ENCODE results near the gene C1QB.

Gene C1QB

GRCh38 chr1:22612671-22613571 is 40.1 kb upstream of the C1QB start:
- H3K27ac ChIP-seq (replicated peaks), result no peak overlapping the region
- TF ChIP-seq, protein P1, sequence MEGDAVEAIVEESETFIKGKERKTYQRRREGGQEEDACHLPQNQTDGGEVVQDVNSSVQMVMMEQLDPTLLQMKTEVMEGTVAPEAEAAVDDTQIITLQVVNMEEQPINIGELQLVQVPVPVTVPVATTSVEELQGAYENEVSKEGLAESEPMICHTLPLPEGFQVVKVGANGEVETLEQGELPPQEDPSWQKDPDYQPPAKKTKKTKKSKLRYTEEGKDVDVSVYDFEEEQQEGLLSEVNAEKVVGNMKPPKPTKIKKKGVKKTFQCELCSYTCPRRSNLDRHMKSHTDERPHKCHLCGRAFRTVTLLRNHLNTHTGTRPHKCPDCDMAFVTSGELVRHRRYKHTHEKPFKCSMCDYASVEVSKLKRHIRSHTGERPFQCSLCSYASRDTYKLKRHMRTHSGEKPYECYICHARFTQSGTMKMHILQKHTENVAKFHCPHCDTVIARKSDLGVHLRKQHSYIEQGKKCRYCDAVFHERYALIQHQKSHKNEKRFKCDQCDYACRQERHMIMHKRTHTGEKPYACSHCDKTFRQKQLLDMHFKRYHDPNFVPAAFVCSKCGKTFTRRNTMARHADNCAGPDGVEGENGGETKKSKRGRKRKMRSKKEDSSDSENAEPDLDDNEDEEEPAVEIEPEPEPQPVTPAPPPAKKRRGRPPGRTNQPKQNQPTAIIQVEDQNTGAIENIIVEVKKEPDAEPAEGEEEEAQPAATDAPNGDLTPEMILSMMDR (IDR thresholded peaks at IDR 0.05; ENCODE audit: insufficient read depth, low read length), result no peak
- TF ChIP-seq POLR2AphosphoS5 (IDR thresholded peaks at IDR 0.05; ENCODE audit: low read depth) (no peak), SPI1 (IDR thresholded peaks at IDR 0.05; ENCODE audit: borderline replicate concordance, low read depth) (no peak), GABPA (IDR thresholded peaks at IDR 0.05; ENCODE audit: low read depth) (no peak)
- DNase-seq (ENCODE audit: low read depth in 1 of 2, low spot score in 1 of 2), result no peak
- H3K4me3 ChIP-seq (replicated peaks; ENCODE audit: insufficient read depth, low read length), result no peak overlapping the region
- H3K27me3 ChIP-seq (ENCODE audit: insufficient read depth, poor library complexity, severe bottlenecking), result no peaks in the 10 kb centered on the region

- TF ChIP-seq GABPA (IDR thresholded peaks at IDR 0.05; ENCODE audit: low read depth), result no peak
- no peaks in the 10 kb centered on the region for H3K27me3 ChIP-seq (ENCODE audit: insufficient read depth, poor library complexity, severe bottlenecking)
- H3K4me3 ChIP-seq (replicated peaks; ENCODE audit: insufficient read depth, low read length), result no peak overlapping the region
- H3K27ac ChIP-seq (replicated peaks), result no peak overlapping the region
- DNase-seq (ENCODE audit: low read depth in 1 of 2, low spot score in 1 of 2), result no peak
Observed at GRCh38 chr1:22613572-22613918, 39.5 kb upstream of the C1QB start.

- no peaks in the 10 kb centered on the region for H3K27me3 ChIP-seq (ENCODE audit: insufficient read depth, poor library complexity, severe bottlenecking)
- no peak overlapping the region for H3K27ac ChIP-seq (replicated peaks)
- DNase-seq (ENCODE audit: low read depth in 1 of 2, low spot score in 1 of 2), result peak in 1 of 2 experiments; percentile 8
- TF ChIP-seq, protein P1 (IDR thresholded peaks at IDR 0.05; ENCODE audit: insufficient read depth, low read length), result no peak
- TF ChIP-seq REST (IDR thresholded peaks at IDR 0.05; ENCODE audit: insufficient replicate concordance, low read depth) (no peak), SPI1 (IDR thresholded peaks at IDR 0.05; ENCODE audit: borderline replicate concordance, low read depth) (no peak)
- H3K4me3 ChIP-seq (replicated peaks; ENCODE audit: insufficient read depth, low read length), result no peak overlapping the region
Observed at GRCh38 chr1:22613951-22614350, 39.1 kb upstream of the C1QB start.

DNA sequence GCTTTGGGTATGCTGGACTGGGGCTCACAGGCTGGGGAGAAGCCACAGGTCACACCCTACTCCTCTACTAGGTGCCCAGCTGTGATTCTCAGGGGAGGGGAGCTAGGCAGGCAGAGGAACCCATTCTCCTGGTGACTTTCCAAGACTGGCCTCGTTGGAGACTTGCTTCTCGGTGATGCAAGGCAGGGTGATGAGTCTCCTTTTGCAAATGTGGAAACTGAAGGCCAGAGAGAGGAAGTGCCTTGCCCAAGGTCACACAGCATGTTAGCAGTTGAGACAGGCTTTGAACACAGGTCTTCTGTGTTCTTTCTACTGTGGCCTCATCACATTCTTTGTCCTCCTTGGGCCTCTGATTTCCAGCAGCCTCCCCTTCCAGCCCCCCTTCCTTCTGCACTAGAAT is 37.1 kb upstream of the C1QB start:
- peak in 1 of 2 experiments; percentile 41 for DNase-seq (ENCODE audit: low read depth in 1 of 2, low spot score in 1 of 2)
- TF ChIP-seq SPI1 (IDR thresholded peaks at IDR 0.05; ENCODE audit: borderline replicate concordance, low read depth) (0 out of 2 replicates have a peak, but pooled peaks have one; percentile 13), REST (IDR thresholded peaks at IDR 0.05; ENCODE audit: insufficient replicate concordance, low read depth) (no peak)
- Histone ChIP-seq H3K27ac (replicated peaks) (no peak overlapping the region), H3K4me3 (replicated peaks; ENCODE audit: insufficient read depth, low read length) (no peak overlapping the region), H3K27me3 (ENCODE audit: insufficient read depth, poor library complexity, severe bottlenecking) (no peaks in the 10 kb centered on the region)

GRCh38 chr1:22616571-22616970 is 36.5 kb upstream of the C1QB start:
- H3K27ac ChIP-seq (replicated peaks), result no peak overlapping the region
- H3K4me3 ChIP-seq (replicated peaks; ENCODE audit: insufficient read depth, low read length), result no peak overlapping the region
- TF ChIP-seq GABPA (IDR thresholded peaks at IDR 0.05; ENCODE audit: low read depth) (no peak), REST (IDR thresholded peaks at IDR 0.05; ENCODE audit: insufficient replicate concordance, low read depth) (no peak), SPI1 (IDR thresholded peaks at IDR 0.05; ENCODE audit: borderline replicate concordance, low read depth) (no peak)
- TF ChIP-seq, protein P1 (IDR thresholded peaks at IDR 0.05; ENCODE audit: insufficient read depth, low read length), result no peak
- DNase-seq (ENCODE audit: low read depth in 1 of 2, low spot score in 1 of 2), result no peak
- no peaks in the 10 kb centered on the region for H3K27me3 ChIP-seq (ENCODE audit: insufficient read depth, poor library complexity, severe bottlenecking)

All from HL-60 (cell line).